ENCODE measurements around the gene PIP4K2A.
"Not testable (repeated sequence)": the region's sequence is repeated elsewhere in the genome, so short reads cannot be mapped to it uniquely, and the experiment has no call there.

PIP4K2A gene

GRCh38 chr10:22714479-22715289 is at the start of gene PIP4K2A:
PIP4K2A (minus strand) TSS chr10:22714578; CDS start chr10:22714326, 252 bp downstream.
- peak; percentile 86 for TF ChIP-seq POLR2A (IDR thresholded peaks at IDR 0.05; ENCODE audit: low read depth, low read length)
- peak; percentile 76 for DNase-seq (ENCODE audit: insufficient read length, low spot score)
- no peak for FAIRE-seq

DNA sequence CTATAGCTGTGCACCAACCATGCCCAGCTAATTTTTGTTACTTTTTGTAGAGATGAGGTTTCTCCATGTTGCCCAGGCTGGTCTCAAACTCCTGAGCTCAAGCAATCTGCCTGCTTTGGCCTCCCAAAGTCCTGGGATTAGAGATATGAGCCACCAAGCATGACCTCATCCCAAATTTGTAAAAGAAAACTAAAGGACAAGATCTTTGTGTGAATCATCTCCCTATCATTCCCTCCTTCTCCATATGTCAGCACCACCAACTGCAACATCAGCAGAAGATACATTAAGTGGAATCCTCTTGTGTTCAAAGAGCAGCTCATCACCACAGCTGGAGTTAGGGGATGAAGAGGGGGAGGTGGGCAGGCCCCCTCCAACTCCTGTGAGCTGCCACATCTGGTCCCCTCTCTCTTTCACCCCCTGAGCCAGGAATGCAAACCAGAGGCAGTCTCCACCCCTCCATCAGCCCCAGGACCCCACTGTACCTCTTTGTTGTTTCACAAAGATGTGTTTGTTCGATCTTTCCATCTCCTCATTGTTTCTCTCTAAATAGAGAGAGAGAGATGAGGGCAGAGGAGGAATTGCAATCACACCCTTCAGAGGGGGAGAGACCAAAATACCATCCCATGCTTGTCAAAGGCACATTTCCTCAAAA is 47.3 kb upstream of the PIP4K2A start:
- no peak for FAIRE-seq

GRCh38 chr10:22760025-22760424 is 45.6 kb upstream of the PIP4K2A start:
- no peak for DNase-seq (ENCODE audit: insufficient read length, low spot score)
- no peak for FAIRE-seq
- no peak for TF ChIP-seq POLR2A (IDR thresholded peaks at IDR 0.05; ENCODE audit: low read depth, low read length)

More for the DNA sequence above, 47.3 kb upstream of the PIP4K2A start:
- no peak for DNase-seq (ENCODE audit: insufficient read length, low spot score)
- TF ChIP-seq POLR2A (IDR thresholded peaks at IDR 0.05; ENCODE audit: low read depth, low read length): no peak

- no peak for DNase-seq (ENCODE audit: insufficient read length, low spot score)
- TF ChIP-seq POLR2A (IDR thresholded peaks at IDR 0.05; ENCODE audit: low read depth, low read length): no peak
- FAIRE-seq: no peak
These were observed 44.5 kb upstream of the PIP4K2A start for GRCh38 chr10:22758867-22759266.

DNA sequence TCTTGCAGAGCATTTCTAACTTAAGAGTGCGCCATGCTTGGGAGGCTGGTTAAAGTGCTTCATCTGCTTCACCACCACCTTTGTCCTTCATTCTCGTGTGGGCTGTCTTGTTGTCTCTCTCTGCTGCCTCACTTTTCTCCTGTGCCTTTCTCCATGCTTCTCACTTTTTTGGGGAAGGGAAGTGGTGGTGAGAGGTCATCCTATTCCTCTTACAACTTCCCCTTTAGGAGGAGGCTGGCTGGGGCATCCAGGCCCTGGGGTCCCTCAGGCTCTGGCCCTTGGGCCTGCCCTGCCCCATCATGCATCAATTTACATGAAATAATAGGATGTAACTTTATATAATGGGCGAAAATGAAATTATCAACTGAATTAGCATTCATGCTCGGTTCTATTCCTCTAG is 39.9 kb upstream of the PIP4K2A start:
- DNase-seq (ENCODE audit: insufficient read length, low spot score) (no peak), FAIRE-seq (no peak)
- TF ChIP-seq POLR2A (IDR thresholded peaks at IDR 0.05; ENCODE audit: low read depth, low read length): no peak

DNA sequence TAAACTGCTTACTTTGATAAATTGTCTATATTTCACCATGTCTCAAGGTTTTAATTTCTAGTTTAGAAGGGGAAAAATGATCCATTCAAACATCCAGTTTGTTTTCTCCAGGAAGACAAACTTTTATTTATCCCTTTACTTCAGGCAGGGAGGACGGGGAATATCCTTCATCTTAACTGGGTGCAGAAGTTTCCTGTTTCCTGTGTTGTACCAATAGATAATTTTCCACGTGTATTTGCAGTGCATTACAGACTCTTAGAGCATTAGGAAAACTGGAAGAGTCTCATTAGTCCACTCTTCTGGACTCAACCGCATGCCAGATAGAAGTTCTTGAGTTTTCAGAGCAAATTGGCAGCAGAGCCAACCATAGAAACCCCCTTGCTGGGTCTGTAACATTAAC is 39.4 kb upstream of the PIP4K2A start:
- TF ChIP-seq POLR2A (IDR thresholded peaks at IDR 0.05; ENCODE audit: low read depth, low read length): no peak
- DNase-seq (ENCODE audit: insufficient read length, low spot score) (no peak), FAIRE-seq (no peak)

DNA sequence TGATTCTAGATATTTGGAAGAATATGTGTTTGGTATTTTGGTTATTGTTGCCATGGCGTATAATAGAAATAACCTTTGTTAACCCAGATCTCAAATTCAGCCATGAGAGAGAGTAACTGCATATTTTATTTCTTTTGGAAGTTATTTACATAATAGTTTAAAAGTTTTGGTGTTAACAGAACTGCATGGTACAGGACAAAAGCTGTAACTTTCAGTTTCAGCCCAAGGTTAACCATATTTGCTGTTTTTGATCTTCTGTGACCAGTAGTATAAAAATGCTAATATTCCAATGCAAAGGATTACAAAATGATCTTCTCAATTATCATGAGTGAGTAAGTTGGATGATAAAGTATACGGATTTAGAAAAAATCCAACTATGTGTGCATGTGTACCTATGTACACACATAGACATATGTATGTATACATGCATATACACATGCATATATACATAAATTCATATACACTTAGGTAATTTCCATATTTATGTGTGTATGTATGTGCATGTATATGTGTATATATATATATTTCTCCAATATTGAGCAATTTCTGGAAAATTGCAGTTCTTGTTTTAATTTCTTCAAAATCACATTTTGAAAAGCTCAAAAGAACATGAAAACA is 38.0 kb upstream of the PIP4K2A start:
- FAIRE-seq (no peak), DNase-seq (ENCODE audit: insufficient read length, low spot score) (no peak)
- no peak for TF ChIP-seq POLR2A (IDR thresholded peaks at IDR 0.05; ENCODE audit: low read depth, low read length)

DNA sequence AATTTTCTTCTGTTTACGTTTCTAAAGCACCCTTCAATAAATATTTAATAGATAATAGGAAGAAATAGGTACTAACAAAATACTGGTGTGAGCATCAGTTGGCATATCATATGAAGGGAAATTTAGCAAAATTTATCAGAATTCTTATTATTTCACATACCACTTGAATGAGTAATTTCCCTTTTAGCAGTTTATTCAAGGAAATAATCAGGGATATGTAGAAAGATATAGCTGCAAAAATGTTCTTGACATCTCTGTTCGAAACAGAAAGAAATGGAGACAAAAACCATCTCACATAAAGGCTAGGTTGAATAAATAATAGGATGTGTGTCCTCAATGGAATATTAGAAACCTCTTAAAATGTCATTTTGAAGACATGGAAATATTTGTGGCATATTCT is 35.8 kb upstream of the PIP4K2A start:
- no peak for FAIRE-seq
- TF ChIP-seq POLR2A (IDR thresholded peaks at IDR 0.05; ENCODE audit: low read depth, low read length): no peak
- DNase-seq (ENCODE audit: insufficient read length, low spot score): no peak

- not testable (repeated sequence) for DNase-seq (ENCODE audit: insufficient read length, low spot score); FAIRE-seq
These were observed 30.5 kb upstream of the PIP4K2A start for GRCh38 chr10:22744858-22745257.

GRCh38 chr10:22742678-22743077 is 28.3 kb upstream of the PIP4K2A start:
- DNase-seq (ENCODE audit: insufficient read length, low spot score) (no peak), FAIRE-seq (no peak)

DNA sequence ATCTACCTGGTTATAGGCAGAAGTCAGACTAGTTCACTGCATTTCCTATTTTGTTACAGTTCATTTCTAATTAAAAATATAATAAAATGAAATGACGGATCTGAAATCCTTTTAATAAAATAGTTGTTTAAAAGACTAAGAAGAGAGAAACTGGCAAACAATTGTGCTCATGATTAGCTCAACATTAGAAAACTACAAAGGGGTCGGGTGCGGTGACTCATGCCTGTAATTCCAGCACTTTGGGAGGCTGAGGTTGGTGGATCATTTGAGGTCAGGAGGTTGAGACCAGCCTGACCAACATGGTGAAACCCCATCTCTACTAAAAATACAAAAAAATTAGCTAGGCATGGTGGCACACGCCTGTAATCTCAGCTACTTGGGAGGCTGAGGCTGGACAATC is 27.3 kb upstream of the PIP4K2A start:
- not testable (repeated sequence) for FAIRE-seq; DNase-seq (ENCODE audit: insufficient read length, low spot score)

More at GRCh38 chr10:22742678-22743077, 28.3 kb upstream of the PIP4K2A start:
- no peak for TF ChIP-seq POLR2A (IDR thresholded peaks at IDR 0.05; ENCODE audit: low read depth, low read length)

DNA sequence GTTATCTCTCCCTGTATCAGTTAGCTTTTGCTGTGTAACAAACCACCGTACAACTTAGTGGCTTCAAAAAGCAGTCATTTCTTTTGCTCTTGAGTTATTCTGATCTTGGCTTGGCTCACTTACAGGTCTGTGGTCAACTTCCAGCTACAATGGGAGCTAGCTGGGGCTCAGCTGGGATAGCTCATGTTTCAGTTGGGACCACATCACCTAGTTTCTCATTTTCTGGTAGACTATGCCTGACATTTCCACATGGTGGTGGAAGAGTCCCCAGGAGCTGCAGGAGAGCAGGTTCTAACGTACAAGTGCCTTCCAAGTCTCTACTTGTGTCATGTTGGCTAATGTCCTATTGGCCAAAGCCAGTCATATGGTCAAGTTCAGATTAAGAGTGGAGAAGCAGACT is 25.8 kb upstream of the PIP4K2A start:
- FAIRE-seq (peak; percentile 27), DNase-seq (ENCODE audit: insufficient read length, low spot score) (no peak)
- TF ChIP-seq POLR2A (IDR thresholded peaks at IDR 0.05; ENCODE audit: low read depth, low read length): no peak

- DNase-seq (ENCODE audit: insufficient read length, low spot score) (peak; percentile 29), FAIRE-seq (peak; percentile 97)
- TF ChIP-seq POLR2A (IDR thresholded peaks at IDR 0.05; ENCODE audit: low read depth, low read length): no peak
These were observed 23.2 kb upstream of the PIP4K2A start for GRCh38 chr10:22737587-22737986.

GRCh38 chr10:22736134-22736533 is 21.8 kb upstream of the PIP4K2A start:
- TF ChIP-seq POLR2A (IDR thresholded peaks at IDR 0.05; ENCODE audit: low read depth, low read length): no peak
- DNase-seq (ENCODE audit: insufficient read length, low spot score): no peak
- peak; percentile 52 for FAIRE-seq
